ENCODE data around the gene SORCS2. TPM values are rescaled to one million over a fixed set of nuclear protein-coding genes. Genes with fewer than 3 reads are reported as not detected.

Gene SORCS2
- total RNA-seq, 1 donor from 2014 or later: 13.4 TPM

GRCh38 chr4:7621252-7622035, 429.1 kb downstream of the SORCS2 start:
- DNase-seq: no peak

GRCh38 chr4:7622371-7622770, 430.0 kb downstream of the SORCS2 start:
- DNase-seq: no peak

- no peak for DNase-seq
These were observed 431.1 kb downstream of the SORCS2 start for GRCh38 chr4:7623468-7623867.

- DNase-seq: no peak
These were observed 432.1 kb downstream of the SORCS2 start for GRCh38 chr4:7624396-7624980.

GRCh38 chr4:7625071-7625470, 432.7 kb downstream of the SORCS2 start:
- DNase-seq: no peak

GRCh38 chr4:7626531-7626930, 434.2 kb downstream of the SORCS2 start:
- no peak for DNase-seq

GRCh38 chr4:7627251-7628250, 435.2 kb downstream of the SORCS2 start:
- peak; percentile 65 for DNase-seq

GRCh38 chr4:7628432-7628831, 436.1 kb downstream of the SORCS2 start:
- no peak for DNase-seq

- DNase-seq: no peak
These were observed 437.3 kb downstream of the SORCS2 start for GRCh38 chr4:7629501-7630254.

DNA sequence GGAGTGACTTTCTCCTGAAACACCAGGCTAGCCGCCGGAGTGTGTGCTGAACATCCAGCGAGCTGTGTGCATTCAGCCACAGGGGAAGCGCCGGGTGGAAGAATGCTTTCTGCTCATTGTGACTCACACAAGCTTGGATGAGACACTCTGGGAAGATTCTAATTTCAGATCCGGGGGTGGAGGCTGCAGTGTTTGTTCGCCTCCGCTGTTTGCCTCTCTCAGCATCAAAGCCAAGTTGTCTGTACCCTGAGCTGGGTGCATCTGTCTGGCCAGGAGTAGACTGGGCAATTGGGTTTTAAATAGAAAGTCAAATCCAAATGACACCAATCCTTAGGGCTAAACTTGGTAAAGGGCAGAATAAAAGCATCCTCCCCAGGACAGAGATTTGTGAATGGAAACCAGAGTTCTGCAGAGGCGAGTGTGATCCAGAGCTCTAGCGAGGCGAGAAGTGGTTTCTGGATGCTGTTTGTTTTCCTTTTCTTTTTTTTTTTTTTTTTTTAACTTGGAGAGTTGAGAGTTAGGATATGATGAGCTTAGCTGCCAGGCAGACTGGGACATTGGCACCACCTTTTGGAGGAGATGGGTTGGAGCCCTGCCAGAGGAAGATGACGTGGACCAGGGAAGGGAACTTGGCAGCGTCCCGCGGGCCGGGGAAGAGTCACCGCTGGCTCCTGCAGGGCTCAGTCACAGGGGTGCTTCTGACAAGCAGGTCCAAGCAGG, 438.4 kb downstream of the SORCS2 start:
- DNase-seq: peak; percentile 77

GRCh38 chr4:7631288-7632014, 439.1 kb downstream of the SORCS2 start:
- DNase-seq: peak; percentile 61

DNA sequence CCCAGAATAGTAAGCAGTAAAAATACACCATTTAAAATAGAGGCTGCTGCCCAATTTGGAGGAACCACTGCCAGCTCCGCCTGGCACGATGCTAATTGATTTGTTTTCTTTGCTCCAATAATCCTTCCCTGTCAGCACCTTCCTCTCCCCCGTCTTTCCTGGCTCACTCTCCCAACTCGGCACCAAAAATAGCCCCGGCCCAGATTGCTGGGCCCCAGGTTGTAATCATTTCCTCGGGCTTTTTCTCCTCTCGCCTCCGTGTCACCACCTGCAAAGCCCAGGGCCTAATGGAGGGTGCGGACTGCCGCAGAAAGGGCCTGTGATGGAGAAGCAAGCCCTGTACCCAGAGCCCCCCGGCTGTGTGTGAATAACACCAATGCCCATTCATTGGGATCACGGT, 440.0 kb downstream of the SORCS2 start:
- DNase-seq: no peak

DNA sequence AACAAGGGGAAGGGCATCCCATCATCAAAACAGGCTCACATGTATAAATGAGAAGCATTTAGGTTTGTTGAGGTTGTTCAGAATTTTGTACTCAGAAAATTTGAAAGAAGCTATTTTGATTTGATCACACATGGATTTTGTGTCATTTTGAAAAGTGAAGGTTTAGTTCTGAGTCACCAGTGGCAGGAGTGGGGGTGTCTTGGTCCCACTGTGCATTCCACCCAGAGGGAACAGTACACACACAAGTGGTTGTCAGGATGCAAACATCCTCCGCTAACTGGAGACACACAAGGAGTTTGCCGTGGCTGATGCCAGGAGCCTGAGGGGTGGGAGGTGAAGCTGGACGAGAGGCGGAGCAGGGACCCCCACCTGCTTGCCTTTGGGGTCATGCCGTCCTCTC, 440.6 kb downstream of the SORCS2 start:
- DNase-seq: no peak

DNA sequence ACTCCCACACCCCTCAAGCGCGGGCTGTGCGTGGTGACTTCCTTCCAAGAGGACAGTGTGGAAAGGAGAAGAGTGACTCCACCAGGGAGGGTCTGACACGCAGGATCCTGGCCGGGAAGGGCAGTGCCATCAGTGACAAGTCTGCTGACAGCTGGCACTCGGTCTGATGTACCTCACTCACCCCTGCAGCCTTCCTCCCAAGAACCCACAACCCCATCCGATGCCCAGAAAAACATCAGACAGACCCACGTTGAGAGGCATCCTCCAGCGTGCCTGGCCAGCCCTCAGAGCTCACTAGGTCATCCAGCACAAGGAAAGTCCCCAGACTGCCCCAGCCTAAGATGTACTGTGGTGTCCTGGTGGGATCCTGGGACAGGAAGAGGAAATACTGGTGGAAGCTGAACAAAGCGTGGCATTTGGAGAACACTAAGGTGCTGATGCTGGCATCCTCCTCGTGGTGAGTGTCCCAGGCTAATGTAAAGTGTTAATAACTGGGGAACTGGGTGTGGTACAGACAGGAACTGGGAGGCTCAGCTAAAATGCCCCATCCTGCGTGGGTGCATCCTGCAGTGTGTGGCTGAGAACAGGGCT, 442.4 kb downstream of the SORCS2 start:
- no peak for DNase-seq

- DNase-seq: no peak
These were observed 443.3 kb downstream of the SORCS2 start for GRCh38 chr4:7635445-7636239.

GRCh38 chr4:7636240-7636508, 443.8 kb downstream of the SORCS2 start:
- DNase-seq: no peak

DNA sequence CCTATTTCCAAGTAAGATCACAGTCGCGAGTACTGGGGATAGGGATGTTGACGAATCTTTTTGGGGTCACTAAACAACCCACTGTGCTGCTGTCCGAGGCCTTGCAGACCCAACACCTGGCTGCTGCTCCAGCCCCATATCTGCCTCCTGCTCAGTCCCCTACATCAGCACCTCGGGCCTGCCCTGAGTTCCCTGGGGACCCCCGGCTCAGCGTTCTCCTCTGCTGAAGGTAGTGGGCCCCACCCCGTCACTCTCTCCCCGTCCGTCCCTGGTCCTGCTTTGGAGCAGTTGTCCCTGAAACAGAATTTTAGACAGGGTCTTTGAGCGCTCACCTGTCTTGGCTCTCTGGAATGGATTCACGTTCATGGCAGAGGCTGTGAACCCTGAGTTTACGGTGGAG, 444.8 kb downstream of the SORCS2 start:
- DNase-seq: no peak

DNA sequence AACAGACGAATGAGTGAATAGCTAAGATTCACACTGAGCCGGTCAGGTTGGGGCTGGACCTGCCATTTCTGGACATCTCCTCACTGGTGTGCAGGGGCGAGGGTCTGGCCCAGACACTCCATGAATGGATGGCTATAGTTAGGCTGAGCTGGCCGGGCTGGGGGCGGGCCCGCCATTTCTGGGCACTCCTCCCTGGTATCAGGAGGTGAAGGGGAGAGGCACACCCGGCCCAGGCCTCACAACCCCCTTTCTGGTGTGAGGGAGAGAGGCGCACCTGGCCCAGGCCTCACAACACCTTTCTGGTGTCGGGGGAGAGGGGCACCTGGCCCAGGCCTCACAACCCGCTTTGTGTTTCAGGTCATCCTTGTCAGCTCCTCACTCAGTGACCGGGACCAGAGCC, 445.6 kb downstream of the SORCS2 start:
- DNase-seq: no peak

- DNase-seq: no peak
These were observed 446.2 kb downstream of the SORCS2 start for GRCh38 chr4:7638489-7638888.
